ENCODE results near the gene TMEM79. TPM values are rescaled to one million over a fixed set of nuclear protein-coding genes. Genes with fewer than 3 reads are reported as not detected.

Gene TMEM79
- total RNA-seq, 1 experiment from 2014 or later, result 10.4 TPM

DNA sequence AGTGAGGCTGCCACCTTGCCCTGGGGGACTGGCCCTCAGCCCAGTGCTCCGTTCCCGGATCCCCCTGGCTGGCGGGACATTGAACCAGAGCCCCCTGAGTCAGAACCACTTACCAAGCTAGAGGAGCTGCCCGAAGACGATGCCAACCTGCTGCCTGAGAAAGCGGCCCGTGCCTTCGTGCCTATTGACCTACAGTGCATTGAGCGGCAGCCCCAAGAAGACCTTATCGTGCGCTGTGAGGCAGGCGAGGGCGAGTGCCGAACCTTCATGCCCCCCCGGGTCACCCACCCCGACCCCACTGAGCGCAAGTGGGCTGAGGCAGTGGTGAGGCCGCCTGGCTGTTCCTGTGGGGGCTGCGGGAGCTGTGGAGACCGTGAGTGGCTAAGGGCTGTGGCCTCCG lies 1.3 kb downstream of the TMEM79 start:
- peaks cover 47% of the 10 kb centered on the region for H3K79me2 ChIP-seq (ENCODE audit: low read depth)
- H2AFZ ChIP-seq, result no peak overlapping the region
- no peak overlapping the region for H3K27ac ChIP-seq
- peaks cover 9% of the 10 kb centered on the region for H4K20me1 ChIP-seq (ENCODE audit: insufficient read depth)
- peak overlapping the region; percentile 96 for H3K4me2 ChIP-seq
- H3K9me3 ChIP-seq (ENCODE audit: insufficient read depth, low read depth), result no peaks in the 10 kb centered on the region
- ChIA-PET POLR2A (ENCODE audit: unreplicated experiment) (no interaction called here), CTCF (no interaction called here)
- H3K4me1 ChIP-seq (replicated peaks; ENCODE audit: insufficient read depth), result peaks cover 30% of the 10 kb centered on the region
- H3K9me2 ChIP-seq (ENCODE audit: insufficient read depth), result no peaks in the 10 kb centered on the region
- no peak for TF ChIP-seq EZH2 (IDR thresholded peaks at IDR 0.05; ENCODE audit: low read depth)
- TF ChIP-seq, protein P1, sequence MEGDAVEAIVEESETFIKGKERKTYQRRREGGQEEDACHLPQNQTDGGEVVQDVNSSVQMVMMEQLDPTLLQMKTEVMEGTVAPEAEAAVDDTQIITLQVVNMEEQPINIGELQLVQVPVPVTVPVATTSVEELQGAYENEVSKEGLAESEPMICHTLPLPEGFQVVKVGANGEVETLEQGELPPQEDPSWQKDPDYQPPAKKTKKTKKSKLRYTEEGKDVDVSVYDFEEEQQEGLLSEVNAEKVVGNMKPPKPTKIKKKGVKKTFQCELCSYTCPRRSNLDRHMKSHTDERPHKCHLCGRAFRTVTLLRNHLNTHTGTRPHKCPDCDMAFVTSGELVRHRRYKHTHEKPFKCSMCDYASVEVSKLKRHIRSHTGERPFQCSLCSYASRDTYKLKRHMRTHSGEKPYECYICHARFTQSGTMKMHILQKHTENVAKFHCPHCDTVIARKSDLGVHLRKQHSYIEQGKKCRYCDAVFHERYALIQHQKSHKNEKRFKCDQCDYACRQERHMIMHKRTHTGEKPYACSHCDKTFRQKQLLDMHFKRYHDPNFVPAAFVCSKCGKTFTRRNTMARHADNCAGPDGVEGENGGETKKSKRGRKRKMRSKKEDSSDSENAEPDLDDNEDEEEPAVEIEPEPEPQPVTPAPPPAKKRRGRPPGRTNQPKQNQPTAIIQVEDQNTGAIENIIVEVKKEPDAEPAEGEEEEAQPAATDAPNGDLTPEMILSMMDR (conservative IDR thresholded peaks at IDR 0.05), result no peak
- H3K27me3 ChIP-seq (ENCODE audit: insufficient read depth, low read depth), result no peaks in the 10 kb centered on the region
- no peak overlapping the region for H3K4me3 ChIP-seq
- H3F3A ChIP-seq (ENCODE audit: insufficient read depth, low read depth), result peaks cover 23% of the 10 kb centered on the region; the same call in 1 of the 2 replicates
- BruUV-seq (replicated peaks), result no TSS peak
- no peak for DNase-seq
- intact Hi-C loops (cut with micrococcal nuclease; ENCODE audit: unreplicated experiment), result no loop called here
- H3K36me3 ChIP-seq (ENCODE audit: low read depth), result 0 out of 2 replicates have a peak, but pooled peaks cover 11% of the 10 kb centered on the region

DNA sequence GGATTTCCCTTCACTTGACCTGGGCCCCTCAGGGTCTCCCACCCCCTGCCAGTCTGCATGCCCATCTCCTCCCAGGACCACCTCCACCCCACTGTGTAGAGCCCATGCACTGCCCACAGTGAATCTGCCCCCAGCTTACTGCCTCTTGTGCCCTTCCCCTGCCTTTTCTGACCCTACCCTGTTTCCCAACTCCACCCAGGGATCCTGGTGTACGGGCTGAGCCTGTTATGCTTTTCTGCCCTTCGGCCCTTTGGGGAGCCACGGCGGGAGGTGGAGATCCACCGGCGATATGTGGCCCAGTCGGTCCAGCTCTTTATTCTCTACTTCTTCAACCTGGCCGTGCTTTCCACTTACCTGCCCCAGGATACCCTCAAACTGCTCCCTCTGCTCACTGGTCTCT lies 1.9 kb downstream of the TMEM79 start:
- POLR2A ChIA-PET (ENCODE audit: unreplicated experiment), result no interaction called here
- Histone ChIP-seq H4K20me1 (ENCODE audit: insufficient read depth) (peaks cover 5% of the 10 kb centered on the region), H3K4me3 (no peak overlapping the region), H3K4me2 (no peak overlapping the region), H2AFZ (no peak overlapping the region), H3K9me3 (ENCODE audit: insufficient read depth, low read depth) (no peaks in the 10 kb centered on the region), H3K27ac (no peak overlapping the region), H3K79me2 (ENCODE audit: low read depth) (peaks cover 41% of the 10 kb centered on the region), H3K9me2 (ENCODE audit: insufficient read depth) (no peaks in the 10 kb centered on the region), H3K36me3 (ENCODE audit: low read depth) (0 out of 2 replicates have a peak, but pooled peaks cover 11% of the 10 kb centered on the region), H3K27me3 (ENCODE audit: insufficient read depth, low read depth) (no peaks in the 10 kb centered on the region), H3F3A (ENCODE audit: insufficient read depth, low read depth) (peaks cover 17% of the 10 kb centered on the region; the same call in 1 of the 2 replicates), H3K4me1 (replicated peaks; ENCODE audit: insufficient read depth) (peaks cover 26% of the 10 kb centered on the region)
- TF ChIP-seq EZH2 (IDR thresholded peaks at IDR 0.05; ENCODE audit: low read depth), result no peak
- CTCF ChIA-PET, result no interaction called here
- no peak for DNase-seq
- no TSS peak for BruUV-seq (replicated peaks)
- intact Hi-C loops (cut with micrococcal nuclease; ENCODE audit: unreplicated experiment), result no loop called here

DNA sequence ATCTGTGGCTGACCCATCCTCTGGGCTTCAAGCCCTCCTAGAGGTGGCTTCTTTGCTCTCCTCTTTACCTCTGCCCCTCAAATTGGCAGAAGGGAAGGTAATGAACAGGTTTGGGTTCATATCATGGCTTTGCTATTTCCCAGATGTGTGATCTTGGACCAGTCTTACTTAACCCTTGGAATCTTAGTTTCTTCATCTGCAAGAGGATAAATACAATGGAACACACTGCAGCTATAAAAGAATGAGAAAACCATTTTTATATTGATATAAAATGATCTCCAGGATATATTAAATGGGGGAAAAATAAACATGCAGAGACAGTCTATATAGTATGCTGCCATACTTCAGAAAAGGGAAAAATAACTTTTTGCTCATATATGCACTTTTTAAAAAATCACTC lies 5.7 kb downstream of the TMEM79 start:
- no peaks in the 10 kb centered on the region for H3K9me2 ChIP-seq (ENCODE audit: insufficient read depth)
- POLR2A ChIA-PET (ENCODE audit: unreplicated experiment), result interaction anchor here (0.6 kb wide), 1 partner anchor 349 kb away, joined by 5 read pairs; no protein-coding TSS in a partner anchor
- CTCF ChIA-PET, result no interaction called here
- no peak overlapping the region for H3K4me2 ChIP-seq
- peaks cover 9% of the 10 kb centered on the region; the same call in 1 of the 2 replicates for H3K79me2 ChIP-seq (ENCODE audit: low read depth)
- H3K27me3 ChIP-seq (ENCODE audit: insufficient read depth, low read depth), result no peaks in the 10 kb centered on the region
- no peak for DNase-seq
- no peaks in the 10 kb centered on the region for H4K20me1 ChIP-seq (ENCODE audit: insufficient read depth)
- peaks cover 7% of the 10 kb centered on the region for H3K4me1 ChIP-seq (replicated peaks; ENCODE audit: insufficient read depth)
- TF ChIP-seq EZH2 (IDR thresholded peaks at IDR 0.05; ENCODE audit: low read depth), result no peak
- TF ChIP-seq, protein P1 (conservative IDR thresholded peaks at IDR 0.05), result no peak
- H3F3A ChIP-seq (ENCODE audit: insufficient read depth, low read depth), result peaks cover 9% of the 10 kb centered on the region; the same call in 1 of the 2 replicates
- H3K9me3 ChIP-seq (ENCODE audit: insufficient read depth, low read depth), result no peaks in the 10 kb centered on the region
- BruUV-seq (replicated peaks), result no TSS peak
- 0 out of 2 replicates have a peak, but pooled peaks cover 11% of the 10 kb centered on the region for H3K36me3 ChIP-seq (ENCODE audit: low read depth)
- intact Hi-C loops (cut with micrococcal nuclease; ENCODE audit: unreplicated experiment), result no loop called here
- no peak overlapping the region for H2AFZ ChIP-seq
- no peak overlapping the region for H3K4me3 ChIP-seq
- H3K27ac ChIP-seq, result no peak overlapping the region
